Stimulated activated naive CD8-positive, alpha-beta T cell treated with anti-CD3 and anti-CD28 coated beads, Interleukin-15, Interleukin-2, amounts not matched to agents 100 U/mL and 50 U/mL, for 24 hours (primary cell): ENCODE results near the gene TGFBRAP1.
"Not testable (repeated sequence)": the region's sequence is repeated elsewhere in the genome, so short reads cannot be mapped to it uniquely, and the experiment has no call there.

Experiments used
- ATAC-seq: fragments of 150-1000 bp; cut with Tn5 transposase; one replicate; pipeline ENCODE4 v1.10.0; 2021
- DNase-seq: peaks from one replicate; pipeline ENCODE4 v3.0.0; 2021

The TGFBRAP1 gene

GRCh38 chr2:105274046-105274445 is 55.5 kb downstream of the TGFBRAP1 start:
- DNase-seq, result no peak
- ATAC-seq, result no peak

GRCh38 chr2:105272176-105272575 is 57.4 kb downstream of the TGFBRAP1 start:
- ATAC-seq (no peak), DNase-seq (no peak)

- DNase-seq, result no peak
- no peak for ATAC-seq
These were observed 58.0 kb downstream of the TGFBRAP1 start for GRCh38 chr2:105271393-105272045.

GRCh38 chr2:105269426-105269825 is 60.1 kb downstream of the TGFBRAP1 start:
- DNase-seq (no peak), ATAC-seq (no peak)

- no peak for DNase-seq
- no peak for ATAC-seq
These were observed 66.9 kb downstream of the TGFBRAP1 start for GRCh38 chr2:105262651-105263091.

GRCh38 chr2:105261061-105261460 is 68.5 kb downstream of the TGFBRAP1 start:
- DNase-seq (no peak), ATAC-seq (no peak)

DNA sequence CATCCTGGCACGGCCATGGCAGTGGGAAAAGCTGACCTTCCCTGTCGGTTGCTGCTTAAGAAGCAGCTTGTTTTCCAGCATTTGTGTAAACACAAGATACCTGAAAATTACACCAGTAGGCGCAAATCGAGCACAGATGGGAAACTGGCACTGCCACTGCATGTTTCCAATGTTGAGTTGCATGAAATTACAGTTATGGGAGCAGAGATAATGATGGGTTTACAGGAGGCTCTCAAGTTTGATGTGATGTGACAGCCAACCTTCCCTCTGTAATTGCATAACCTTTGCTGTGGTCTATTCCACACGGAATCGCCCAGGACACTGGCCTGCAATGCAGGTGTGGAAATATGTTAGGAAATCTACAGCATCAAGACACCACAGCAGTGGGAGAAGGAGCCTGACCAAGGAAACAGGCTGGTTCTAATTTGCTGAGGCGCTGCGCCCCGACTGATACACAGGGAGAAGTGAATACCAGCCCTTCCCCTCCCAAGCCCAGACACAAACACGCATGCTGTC is 70.6 kb downstream of the TGFBRAP1 start:
- ATAC-seq (no peak), DNase-seq (no peak)

DNA sequence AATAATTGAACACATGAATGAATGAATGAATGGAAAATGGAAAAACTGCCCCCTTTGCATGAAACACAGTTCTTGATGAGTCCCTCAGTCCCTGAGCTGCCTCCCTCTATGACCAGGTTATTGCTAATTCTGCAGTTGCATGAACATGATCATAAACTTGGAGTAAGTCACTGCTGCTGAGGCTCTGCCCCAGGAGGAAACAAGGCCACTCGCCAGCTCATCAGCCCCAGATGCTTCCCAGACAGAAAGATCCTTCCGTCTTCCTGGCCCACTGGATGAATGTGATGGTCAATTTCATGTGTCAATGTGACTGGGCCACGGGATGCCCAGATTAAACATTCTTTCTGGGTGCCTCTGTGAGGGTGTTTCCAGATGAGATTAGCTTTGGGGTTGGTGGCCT is 71.6 kb downstream of the TGFBRAP1 start:
- DNase-seq (no peak), ATAC-seq (no peak)

DNA sequence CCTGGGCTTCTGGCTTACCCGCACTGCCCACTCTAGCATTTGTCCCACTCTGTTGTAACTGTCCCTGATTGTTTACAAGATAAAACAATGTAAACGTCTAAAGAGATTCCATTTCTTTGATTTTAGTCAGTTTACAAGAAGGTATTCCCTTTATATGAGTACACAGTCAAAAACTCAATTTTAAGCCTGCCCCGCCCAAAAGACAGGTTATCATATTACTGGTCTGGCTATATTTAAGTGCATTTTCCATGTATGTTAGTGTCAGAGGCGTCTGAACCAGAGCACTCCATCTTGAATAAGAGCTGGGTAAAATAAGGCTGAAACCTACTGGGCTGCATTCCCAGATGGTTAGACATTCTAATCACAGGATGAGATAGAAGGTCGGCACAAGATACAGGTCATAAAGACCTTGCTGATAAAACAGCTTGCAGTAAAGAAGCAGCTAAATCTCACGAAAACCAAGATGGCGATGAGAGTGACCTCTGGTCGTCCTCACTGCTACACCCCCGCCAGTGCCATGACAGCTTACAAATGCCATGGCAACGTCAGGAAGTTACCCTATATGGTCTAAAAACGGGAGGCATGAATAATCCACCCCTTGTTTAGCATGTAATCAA is 73.0 kb downstream of the TGFBRAP1 start:
- ATAC-seq (no peak), DNase-seq (no peak)

DNA sequence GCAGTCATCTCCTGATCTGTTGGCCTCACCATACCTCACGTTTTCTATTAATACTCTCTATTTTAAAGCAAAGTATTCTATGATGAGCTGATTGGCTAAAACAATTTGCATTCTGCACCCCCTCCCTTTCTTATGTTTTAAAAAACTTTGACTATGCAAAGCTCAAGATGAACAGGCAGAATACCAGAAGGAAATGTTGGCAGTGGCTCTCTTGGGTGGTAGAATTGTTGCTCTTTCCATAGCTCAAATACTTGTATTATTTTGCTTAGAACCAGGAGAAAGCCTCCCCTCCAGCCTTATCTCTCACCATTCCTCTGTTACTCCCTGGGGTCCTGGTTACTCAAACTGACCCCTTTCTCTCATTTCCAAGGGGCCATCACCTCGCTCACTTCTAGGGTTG is 73.6 kb downstream of the TGFBRAP1 start:
- DNase-seq (no peak), ATAC-seq (no peak)

DNA sequence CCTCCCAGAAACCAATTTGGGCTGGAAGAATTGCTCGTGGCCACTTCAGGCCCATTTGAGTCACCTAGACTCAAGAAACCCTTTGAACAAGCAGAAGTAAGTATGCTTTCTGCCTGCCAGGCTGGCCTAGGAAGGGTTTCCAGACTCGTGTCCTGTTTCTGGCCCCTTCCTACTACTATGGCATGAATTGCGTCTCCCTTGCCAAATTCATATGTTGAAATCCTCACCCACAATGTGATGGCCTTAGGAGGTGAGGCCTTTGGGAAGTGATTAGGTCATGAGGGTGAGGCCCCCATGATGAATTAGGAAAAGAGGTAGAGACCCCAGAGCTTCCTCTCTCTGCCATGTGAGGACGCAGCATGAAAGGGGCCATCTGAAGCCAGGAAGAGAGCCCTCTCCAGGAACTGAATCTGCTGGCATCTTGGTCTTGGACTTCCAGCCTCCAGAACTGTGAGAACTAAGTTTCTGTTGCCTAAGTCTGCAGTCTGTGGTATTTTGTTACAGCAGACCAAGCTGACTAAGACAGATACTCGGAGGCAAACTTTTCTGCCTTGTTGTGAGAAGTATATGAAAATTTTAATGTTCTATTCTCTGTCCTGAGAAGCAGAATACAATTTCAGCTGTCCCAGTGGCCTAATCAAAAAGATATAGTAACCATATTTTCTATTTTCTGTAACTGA is 74.9 kb downstream of the TGFBRAP1 start:
- ATAC-seq (no peak), DNase-seq (no peak)

DNA sequence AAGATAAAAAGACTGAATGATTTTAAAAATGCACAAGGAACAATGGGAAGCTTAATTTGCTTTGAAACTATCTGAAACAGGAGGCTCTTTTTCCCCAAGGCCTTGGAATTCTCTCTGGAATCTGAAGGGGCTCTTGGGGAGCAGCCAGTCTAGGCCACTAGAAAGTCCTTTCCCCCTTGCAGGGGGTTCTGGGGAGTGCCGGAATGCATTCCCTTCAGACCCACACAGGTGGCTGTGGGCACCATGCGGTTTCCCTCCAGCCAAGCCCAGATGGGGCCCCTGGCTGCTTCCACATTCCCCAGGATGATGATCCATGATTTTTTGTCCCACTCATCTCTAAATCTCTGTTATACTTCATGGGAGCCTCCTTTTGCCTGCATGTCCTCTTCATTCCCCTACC is 77.3 kb downstream of the TGFBRAP1 start:
- ATAC-seq, result no peak
- no peak for DNase-seq

DNA sequence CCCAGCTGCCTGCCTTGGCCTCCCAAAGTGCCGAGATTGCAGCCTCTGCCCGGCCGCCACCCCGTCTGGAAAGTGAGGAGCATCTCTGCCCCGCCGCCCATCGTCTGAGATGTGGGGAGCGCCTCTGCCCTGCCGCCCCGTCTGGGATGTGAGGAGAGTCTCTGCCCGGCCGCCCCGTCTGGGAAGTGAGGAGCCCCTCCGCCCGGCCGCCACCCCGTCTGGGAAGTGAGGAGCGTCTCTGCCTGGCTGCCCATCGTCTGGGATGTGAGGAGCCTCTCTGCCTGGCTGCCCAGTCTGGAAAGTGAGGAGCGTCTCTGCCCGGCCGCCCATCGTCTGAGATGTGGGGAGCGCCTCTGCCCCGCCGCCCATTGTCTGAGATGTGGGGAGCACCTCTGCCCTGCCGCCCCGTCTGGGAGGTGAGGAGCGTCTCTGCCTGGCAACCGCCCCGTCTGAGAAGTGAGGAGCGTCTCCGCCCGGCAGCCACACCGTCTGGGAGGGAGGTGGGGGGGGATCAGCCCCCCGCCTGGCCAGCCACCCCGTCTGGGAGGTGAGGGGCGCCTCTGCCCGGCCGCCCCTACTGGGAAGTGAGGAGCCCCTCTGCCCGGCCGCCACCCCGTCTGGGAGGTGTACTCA is 78.4 kb downstream of the TGFBRAP1 start:
- not testable (repeated sequence) for ATAC-seq, DNase-seq

DNA sequence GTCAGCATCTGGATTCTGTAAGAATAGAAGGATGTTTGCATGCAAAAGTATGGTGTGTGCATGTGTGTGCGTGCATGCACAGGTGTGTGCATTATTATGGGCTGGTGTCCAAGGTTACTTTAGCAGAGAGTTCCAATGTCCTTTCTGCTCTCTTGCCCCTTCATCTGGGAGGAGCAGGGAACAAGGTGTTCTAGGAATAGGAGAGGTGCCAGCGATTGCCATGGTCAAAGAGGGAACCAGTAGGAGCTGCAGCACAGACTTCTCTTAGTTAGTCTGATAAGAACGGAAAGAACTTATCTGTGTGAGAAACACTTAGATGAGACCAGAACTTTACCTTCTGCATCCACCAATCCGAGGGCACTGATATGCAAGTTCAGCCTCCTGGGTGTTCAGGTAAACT is 79.6 kb downstream of the TGFBRAP1 start:
- no peak for ATAC-seq
- no peak for DNase-seq

DNA sequence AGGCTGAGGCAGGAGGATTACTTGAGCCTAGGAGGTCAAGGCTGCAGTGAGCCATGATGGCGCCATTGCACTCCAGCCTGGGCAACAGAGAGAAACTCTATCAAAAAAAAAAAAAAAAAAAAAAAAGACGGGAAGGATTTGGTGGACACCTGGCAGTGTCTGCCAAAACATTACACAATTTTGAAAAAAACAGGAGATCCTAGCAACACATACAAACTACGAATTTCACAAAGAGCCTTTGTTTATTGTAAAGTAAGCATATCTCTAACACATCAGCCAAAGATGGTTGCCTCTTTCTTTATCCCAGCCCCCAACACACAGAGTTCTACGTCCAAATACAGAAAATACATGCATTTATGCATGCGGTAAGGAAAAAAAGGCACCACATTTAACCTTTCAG is 80.4 kb downstream of the TGFBRAP1 start:
- no peak for DNase-seq

GRCh38 chr2:105248316-105249070 is 81.0 kb downstream of the TGFBRAP1 start:
- no peak for ATAC-seq
- no peak for DNase-seq

More for the DNA sequence above, 80.4 kb downstream of the TGFBRAP1 start:
- no peak for ATAC-seq

DNA sequence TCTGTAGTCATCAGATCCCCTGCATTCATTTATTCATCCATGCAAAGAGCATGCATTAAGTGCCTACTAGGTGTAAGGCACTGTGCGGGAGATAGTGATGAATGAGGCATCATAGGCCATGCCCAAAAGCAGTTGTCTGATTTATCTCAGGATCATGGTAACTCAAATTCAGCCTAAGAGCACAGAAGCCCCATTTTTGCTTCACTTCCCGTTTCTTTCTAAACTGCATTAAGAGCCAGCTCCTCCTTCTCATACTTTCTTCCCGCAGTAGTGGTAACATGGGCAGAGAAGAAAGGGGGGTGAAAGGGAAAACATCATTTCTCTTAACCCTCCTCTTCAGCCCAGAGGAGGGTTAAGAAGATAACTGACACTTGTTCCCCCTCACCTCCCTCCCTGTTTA is 85.1 kb downstream of the TGFBRAP1 start:
- DNase-seq (no peak), ATAC-seq (no peak)

DNA sequence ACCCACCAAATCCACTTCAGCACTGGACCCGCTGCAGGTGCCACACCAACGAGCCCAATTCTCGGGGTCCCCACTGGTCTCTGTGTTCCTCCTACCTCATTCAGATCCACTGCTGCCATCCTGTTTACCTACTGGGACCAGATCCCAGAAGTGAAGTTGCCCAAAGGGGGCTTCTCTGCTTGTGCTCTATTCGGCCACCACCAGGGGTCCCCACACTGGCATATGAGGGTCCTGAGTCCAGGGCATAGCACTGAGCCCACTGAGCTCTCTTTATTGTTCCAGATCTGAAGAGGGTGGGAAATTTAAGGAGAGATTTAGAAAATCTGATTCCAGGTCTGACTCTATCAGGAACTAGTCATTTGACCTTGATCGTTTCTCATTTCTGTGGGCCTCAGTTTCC is 85.6 kb downstream of the TGFBRAP1 start:
- peak; percentile 23 for DNase-seq
- no peak for ATAC-seq

DNA sequence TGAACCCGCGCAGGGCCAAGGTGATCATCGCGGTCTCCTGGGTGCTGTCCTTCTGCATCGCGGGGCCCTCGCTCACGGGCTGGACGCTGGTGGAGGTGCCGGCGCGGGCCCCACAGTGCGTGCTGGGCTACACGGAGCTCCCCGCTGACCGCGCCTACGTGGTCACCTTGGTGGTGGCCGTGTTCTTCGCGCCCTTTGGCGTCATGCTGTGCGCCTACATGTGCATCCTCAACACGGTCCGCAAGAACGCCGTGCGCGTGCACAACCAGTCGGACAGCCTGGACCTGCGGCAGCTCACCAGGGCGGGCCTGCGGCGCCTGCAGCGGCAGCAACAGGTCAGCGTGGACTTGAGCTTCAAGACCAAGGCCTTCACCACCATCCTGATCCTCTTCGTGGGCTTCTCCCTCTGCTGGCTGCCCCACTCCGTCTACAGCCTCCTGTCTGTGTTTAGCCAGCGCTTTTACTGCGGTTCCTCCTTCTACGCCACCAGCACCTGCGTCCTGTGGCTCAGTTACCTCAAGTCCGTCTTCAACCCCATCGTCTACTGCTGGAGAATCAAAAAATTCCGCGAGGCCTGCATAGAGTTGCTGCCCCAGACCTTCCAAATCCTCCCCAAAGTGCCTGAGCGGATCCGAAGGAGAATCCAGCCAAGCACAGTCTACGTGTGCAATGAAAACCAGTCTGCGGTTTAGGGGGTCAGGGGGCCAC is 87.1 kb downstream of the TGFBRAP1 start:
- DNase-seq, result no peak
- no peak for ATAC-seq

DNA sequence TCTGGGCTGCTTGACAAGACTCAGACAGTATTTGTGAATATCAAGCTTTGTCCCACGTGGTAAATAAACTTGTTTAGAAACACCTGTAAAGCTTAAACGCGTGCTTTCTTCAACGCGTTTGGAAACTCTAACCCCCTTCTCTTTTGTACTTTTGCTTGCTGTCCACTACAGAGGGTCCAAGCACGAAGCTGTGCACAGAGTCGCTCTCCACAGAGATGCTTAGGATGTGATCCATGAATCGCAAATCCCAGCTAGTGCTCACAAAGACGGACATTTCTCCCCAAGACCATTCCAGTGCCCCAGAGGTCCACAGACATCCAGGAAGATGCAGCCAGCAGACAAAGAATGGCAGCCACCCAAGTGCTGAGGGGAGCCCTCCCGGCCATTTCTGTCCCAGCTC is 88.1 kb downstream of the TGFBRAP1 start, which contains the start of gene GPR45:
TSS of gene GPR45 (plus strand) at position 301 of the 400 bp plus-strand sequence. CDS start 116 bp downstream, outside the sequence.
- no peak for DNase-seq
- ATAC-seq, result no peak

- DNase-seq (no peak), ATAC-seq (no peak)
These were observed 89.6 kb downstream of the TGFBRAP1 start for GRCh38 chr2:105239924-105240323.
